CD4-positive, alpha-beta memory T cell (primary cell): ENCODE data around the gene CYP4F11. TPM values are rescaled to one million over a fixed set of nuclear protein-coding genes. Genes with fewer than 3 reads are reported as not detected.
"Not testable (repeated sequence)": the region's sequence is repeated elsewhere in the genome, so short reads cannot be mapped to it uniquely, and the experiment has no call there.

Source experiments
- CTCF ChIA-PET: fragments of 350-600 bp; sonication (Branson Sonifier 250); formaldehyde crosslinking; loops from one replicate; lab custom pipeline; 2021; ENCODE audit warnings: inconsistent platforms; ENCODE audit not compliant: partially characterized antibody; lab: Charles Lee
- POLR2A ChIA-PET: fragments of 350-600 bp; sonication (Branson Sonifier 250); formaldehyde crosslinking; loops from one replicate; lab custom pipeline; 2021; ENCODE audit not compliant: partially characterized antibody; lab: Charles Lee
- DNase-seq, 5 donors: peaks; one replicate each; pipeline versions ENCODE4 v3.0.0 to v3.0.0-alpha.2; 2020 to 2022; ENCODE audit warnings: mixed read lengths in 1 of 5
- H3K27ac ChIP-seq: one replicate; pipeline ENCODE4 v1.7.0; 2013; ENCODE audit warnings: low read depth, low read length
- H3K27me3 ChIP-seq: 2 replicates; pipeline ENCODE4 v1.7.0; 2013; ENCODE audit warnings: mild to moderate bottlenecking, low read length, moderate library complexity; ENCODE audit not compliant: insufficient read depth
- H3K36me3 ChIP-seq: 2 replicates; pipeline ENCODE4 v1.7.0; 2013; ENCODE audit warnings: mild to moderate bottlenecking, low read length, moderate library complexity; ENCODE audit not compliant: insufficient read depth
- H3K4me1 ChIP-seq: 2 replicates; pipeline ENCODE4 v1.7.0; 2013; ENCODE audit warnings: mild to moderate bottlenecking, low read length, moderate library complexity; ENCODE audit not compliant: insufficient read depth
- H3K4me3 ChIP-seq, 2 donors: one replicate each; pipeline ENCODE4 v1.7.0; 2013; ENCODE audit warnings: low read length in 2 of 2, mild to moderate bottlenecking in 1 of 2
- H3K9me3 ChIP-seq, 2 donors: one replicate each; pipeline ENCODE4 v1.7.0; 2013; ENCODE audit warnings: low read length in 2 of 2, control low read depth in 1 of 2; ENCODE audit not compliant: control insufficient read depth in 1 of 2
- H3K27ac Mint-ChIP-seq, 7 donors: one replicate each; pipeline ENCODE4 v1.8.0; 2020 to 2021; ENCODE audit warnings: mixed read lengths in 7 of 7, mild to moderate bottlenecking in 6 of 7, inconsistent platforms in 3 of 7, moderate library complexity in 3 of 7
- H3K27me3 Mint-ChIP-seq, 2 donors: one replicate each; pipeline ENCODE4 v1.8.0; 2020 to 2021; ENCODE audit warnings: mixed read lengths in 2 of 2
- H3K36me3 Mint-ChIP-seq, 2 donors: one replicate each; pipeline ENCODE4 v1.8.0; 2020 to 2021; ENCODE audit warnings: mixed read lengths in 2 of 2, inconsistent platforms in 1 of 2, mild to moderate bottlenecking in 1 of 2
- H3K4me1 Mint-ChIP-seq, 4 donors: one replicate each; pipeline ENCODE4 v1.8.0; 2020 to 2021; ENCODE audit warnings: mixed read lengths in 4 of 4, mild to moderate bottlenecking in 1 of 4
- H3K4me3 Mint-ChIP-seq, 8 donors: one replicate each; pipeline ENCODE4 v1.8.0; 2020 to 2021; ENCODE audit warnings: mixed read lengths in 8 of 8, mild to moderate bottlenecking in 7 of 8, moderate library complexity in 6 of 8, inconsistent platforms in 3 of 8
- H3K9me3 Mint-ChIP-seq, 8 donors: one replicate each; pipeline ENCODE4 v1.8.0; 2020 to 2021; ENCODE audit warnings: mixed read lengths in 8 of 8, mild to moderate bottlenecking in 5 of 8, inconsistent platforms in 3 of 8, moderate library complexity in 1 of 8
- intact Hi-C: fragments of 100-400 bp; cut with micrococcal nuclease; formaldehyde crosslinking; loops from one replicate; pipeline ENCODE4 v1.15.1; 2023
- polyA plus RNA-seq, 2 donors: library from polyadenylated mRNA; unstranded; fragments of 300-500 nt; fragmentation: Illumina TruSeq; gene quantifications; one replicate each; pipeline ENCODE4 v1.2.3, GENCODE V29; 2021
- total RNA-seq, 2 experiments: library from RNA; stranded (reverse); gene quantifications; one replicate each; pipeline ENCODE4 v1.2.3, GENCODE V29; 2021

The CYP4F11 gene
- total and polyA plus RNA-seq, 4 experiments from 2014 or later: not detected

GRCh38 chr19:15897026-15897737 is 37.1 kb downstream of the CYP4F11 start:
- Histone ChIP-seq H3K9me3 (no peaks in the 10 kb centered on the region), H3K27me3 (no peaks in the 10 kb centered on the region), H3K4me3 (no peak overlapping the region), H3K27ac (no peak overlapping the region), H3K36me3 (no peaks in the 10 kb centered on the region), H3K4me1 (no peaks in the 10 kb centered on the region)
- intact Hi-C loops: no loop called here
- no peaks in the 10 kb centered on the region for H3K36me3 Mint-ChIP-seq
- H3K27me3 Mint-ChIP-seq: peaks cover 24 to 31% of the 10 kb centered on the region in 2 donors
- H3K9me3 Mint-ChIP-seq: no peaks in the 10 kb centered on the region
- no peak for DNase-seq
- no peak overlapping the region for H3K4me3 Mint-ChIP-seq
- no peak overlapping the region for H3K27ac Mint-ChIP-seq
- POLR2A ChIA-PET: no interaction called here
- peaks cover 2 to 11% (median 8%) of the 10 kb centered on the region in 4 donors for H3K4me1 Mint-ChIP-seq
- CTCF ChIA-PET: no interaction called here

- CTCF ChIA-PET: no interaction called here
- H3K9me3 ChIP-seq: no peaks in the 10 kb centered on the region
- Mint-ChIP-seq H3K9me3 (no peaks in the 10 kb centered on the region), H3K4me1 (peaks cover 2 to 11% (median 8%) of the 10 kb centered on the region in 4 donors), H3K27ac (no peak overlapping the region), H3K4me3 (no peak overlapping the region), H3K27me3 (peaks cover 20 to 27% of the 10 kb centered on the region in 2 donors), H3K36me3 (no peaks in the 10 kb centered on the region)
- H3K4me1 ChIP-seq: no peaks in the 10 kb centered on the region
- intact Hi-C loops: no loop called here
- POLR2A ChIA-PET: no interaction called here
- no peak overlapping the region for H3K4me3 ChIP-seq
- no peak overlapping the region for H3K27ac ChIP-seq
- DNase-seq: no peak
- no peaks in the 10 kb centered on the region for H3K36me3 ChIP-seq
- no peaks in the 10 kb centered on the region for H3K27me3 ChIP-seq
These were observed 38.4 kb downstream of the CYP4F11 start for GRCh38 chr19:15895876-15896430.

GRCh38 chr19:15894359-15894758 is 40.0 kb downstream of the CYP4F11 start:
- H3K4me3 Mint-ChIP-seq: no peak overlapping the region
- ChIA-PET POLR2A (no interaction called here), CTCF (no interaction called here)
- H3K27ac Mint-ChIP-seq: no peak overlapping the region
- H3K27me3 ChIP-seq: no peaks in the 10 kb centered on the region
- H3K27me3 Mint-ChIP-seq: peaks cover 11 to 19% of the 10 kb centered on the region in 2 donors
- no peaks in the 10 kb centered on the region for H3K9me3 ChIP-seq
- no peak overlapping the region for H3K27ac ChIP-seq
- DNase-seq: no peak
- intact Hi-C loops: no loop called here
- H3K9me3 Mint-ChIP-seq: no peaks in the 10 kb centered on the region
- no peaks in the 10 kb centered on the region for H3K4me1 ChIP-seq
- no peaks in the 10 kb centered on the region for H3K36me3 Mint-ChIP-seq
- no peaks in the 10 kb centered on the region for H3K4me1 Mint-ChIP-seq
- no peaks in the 10 kb centered on the region for H3K36me3 ChIP-seq
- H3K4me3 ChIP-seq: no peak overlapping the region

GRCh38 chr19:15893477-15893876 is 40.9 kb downstream of the CYP4F11 start:
- H3K36me3 ChIP-seq: no peaks in the 10 kb centered on the region
- H3K9me3 ChIP-seq: no peaks in the 10 kb centered on the region
- no peak overlapping the region for H3K4me3 Mint-ChIP-seq
- H3K27ac Mint-ChIP-seq: no peak overlapping the region
- no peaks in the 10 kb centered on the region for H3K4me1 ChIP-seq
- ChIA-PET POLR2A (no interaction called here), CTCF (no interaction called here)
- DNase-seq: no peak
- intact Hi-C loops: no loop called here
- H3K27ac ChIP-seq: no peak overlapping the region
- H3K36me3 Mint-ChIP-seq: no peaks in the 10 kb centered on the region
- H3K27me3 Mint-ChIP-seq: peaks cover 10 to 19% of the 10 kb centered on the region in 2 donors
- H3K27me3 ChIP-seq: no peaks in the 10 kb centered on the region
- H3K4me1 Mint-ChIP-seq: no peaks in the 10 kb centered on the region
- H3K4me3 ChIP-seq: no peak overlapping the region
- no peaks in the 10 kb centered on the region for H3K9me3 Mint-ChIP-seq

GRCh38 chr19:15892012-15892411 is 42.3 kb downstream of the CYP4F11 start:
- CTCF ChIA-PET: no interaction called here
- no peaks in the 10 kb centered on the region for H3K9me3 Mint-ChIP-seq

GRCh38 chr19:15891434-15891833 is 42.9 kb downstream of the CYP4F11 start:
- Histone ChIP-seq H3K36me3 (no peaks in the 10 kb centered on the region), H3K9me3 (no peaks in the 10 kb centered on the region), H3K27ac (no peak overlapping the region), H3K4me1 (no peaks in the 10 kb centered on the region), H3K4me3 (no peak overlapping the region), H3K27me3 (no peaks in the 10 kb centered on the region)
- Mint-ChIP-seq H3K4me3 (no peak overlapping the region), H3K9me3 (no peaks in the 10 kb centered on the region), H3K4me1 (no peaks in the 10 kb centered on the region), H3K27ac (no peak overlapping the region), H3K27me3 (peaks cover 5 to 8% of the 10 kb centered on the region in 2 donors), H3K36me3 (no peaks in the 10 kb centered on the region)
- ChIA-PET POLR2A (interaction anchor here (0.7 kb wide), 1 partner anchor 193 kb away, joined by 4 read pairs; no protein-coding TSS in a partner anchor), CTCF (no interaction called here)
- intact Hi-C loops: no loop called here
- DNase-seq: no peak

More at GRCh38 chr19:15892012-15892411, 42.3 kb downstream of the CYP4F11 start:
- Histone ChIP-seq H3K4me3 (no peak overlapping the region), H3K36me3 (no peaks in the 10 kb centered on the region), H3K27ac (no peak overlapping the region), H3K4me1 (no peaks in the 10 kb centered on the region), H3K9me3 (no peaks in the 10 kb centered on the region), H3K27me3 (no peaks in the 10 kb centered on the region)
- intact Hi-C loops: no loop called here
- H3K36me3 Mint-ChIP-seq: no peaks in the 10 kb centered on the region
- H3K27ac Mint-ChIP-seq: no peak overlapping the region
- H3K4me3 Mint-ChIP-seq: no peak overlapping the region
- no peaks in the 10 kb centered on the region for H3K4me1 Mint-ChIP-seq
- peaks cover 10 to 13% of the 10 kb centered on the region in 2 donors for H3K27me3 Mint-ChIP-seq
- DNase-seq: no peak
- POLR2A ChIA-PET: interaction anchor here (0.7 kb wide), 1 partner anchor 192 kb away, joined by 4 read pairs; no protein-coding TSS in a partner anchor

- H3K4me1 Mint-ChIP-seq, H3K9me3 ChIP-seq, H3K27me3 ChIP-seq, H3K4me3 Mint-ChIP-seq, H3K36me3 Mint-ChIP-seq, H3K27ac ChIP-seq, POLR2A ChIA-PET, DNase-seq, H3K4me1 ChIP-seq, H3K36me3 ChIP-seq, intact Hi-C loops, CTCF ChIA-PET, H3K4me3 ChIP-seq, H3K9me3 Mint-ChIP-seq, H3K27ac Mint-ChIP-seq: not testable (repeated sequence)
- H3K27me3 Mint-ChIP-seq: peaks cover 7 to 10% of the 10 kb centered on the region in 2 donors
These were observed 45.0 kb downstream of the CYP4F11 start for GRCh38 chr19:15889339-15889738.
